KG1 (cell line): ENCODE results near the gene WNK2.

Experiments used
- DNase-seq: peaks from one replicate; lab custom pipeline; 2025; lab: John Stamatoyannopoulos, UW

The WNK2 gene

GRCh38 chr9:93218671-93219420 lies 34.9 kb downstream of the WNK2 start:
- DNase-seq: no peak

- DNase-seq: no peak
These were observed 35.8 kb downstream of the WNK2 start for GRCh38 chr9:93219692-93220091.

GRCh38 chr9:93220627-93221026 lies 36.7 kb downstream of the WNK2 start:
- DNase-seq: no peak

- no peak for DNase-seq
These were observed 37.1 kb downstream of the WNK2 start for GRCh38 chr9:93221044-93221443.

- no peak for DNase-seq
These were observed 38.9 kb downstream of the WNK2 start for GRCh38 chr9:93222890-93223259.

- DNase-seq: no peak
These were observed 39.6 kb downstream of the WNK2 start for GRCh38 chr9:93223260-93224180.

GRCh38 chr9:93224591-93224990 lies 40.7 kb downstream of the WNK2 start:
- DNase-seq: no peak

GRCh38 chr9:93225417-93225816 lies 41.5 kb downstream of the WNK2 start:
- DNase-seq: no peak

- no peak for DNase-seq
These were observed 42.0 kb downstream of the WNK2 start for GRCh38 chr9:93225892-93226291.

GRCh38 chr9:93226819-93227218 lies 42.9 kb downstream of the WNK2 start:
- DNase-seq: no peak

- DNase-seq: no peak
These were observed 44.1 kb downstream of the WNK2 start for GRCh38 chr9:93228030-93228429.

GRCh38 chr9:93228453-93228852 lies 44.5 kb downstream of the WNK2 start:
- no peak for DNase-seq

GRCh38 chr9:93229636-93230035 lies 45.7 kb downstream of the WNK2 start:
- DNase-seq: no peak

- no peak for DNase-seq
These were observed 46.2 kb downstream of the WNK2 start for GRCh38 chr9:93230185-93230584.

- DNase-seq: no peak
These were observed 46.7 kb downstream of the WNK2 start for GRCh38 chr9:93230601-93231000.

- DNase-seq: no peak
These were observed 47.3 kb downstream of the WNK2 start for GRCh38 chr9:93231121-93231694.

GRCh38 chr9:93231716-93232115 lies 47.8 kb downstream of the WNK2 start:
- DNase-seq: no peak

GRCh38 chr9:93232388-93232960 lies 48.5 kb downstream of the WNK2 start:
- DNase-seq: no peak

- no peak for DNase-seq
These were observed 49.1 kb downstream of the WNK2 start for GRCh38 chr9:93233033-93233432.

- DNase-seq: no peak
These were observed 50.7 kb downstream of the WNK2 start for GRCh38 chr9:93234600-93234999.

- no peak for DNase-seq
These were observed 51.5 kb downstream of the WNK2 start for GRCh38 chr9:93235300-93235960.
